A549 (cell line): ENCODE results near the gene PICK1.

Experiments
- CBX2 ChIP-seq: fragments of 200-600 bp; sonication (generic); IDR thresholded peaks from 2 replicates; pipeline ENCODE4 v1.6.1; 2016; ENCODE audit warnings: low read depth, mild to moderate bottlenecking, borderline replicate concordance
- CHD2 ChIP-seq: fragments of 150-350 bp; IDR thresholded peaks from 2 replicates; pipeline ENCODE4 v1.6.1; 2014; ENCODE audit warnings: low read length; ENCODE audit not compliant: partially characterized antibody
- CTCF ChIP-seq: fragments of >200 bp; sonication (Bioruptor Twin); formaldehyde crosslinking; IDR thresholded peaks from 3 replicates; pipeline ENCODE4 v1.5.1; 2016
- EP300 ChIP-seq, 2 experiments: fragments of >200 bp; sonication (Bioruptor Twin); formaldehyde crosslinking; IDR thresholded peaks; 2 replicates in 1 of 2; 3 replicates in 1 of 2; pipeline ENCODE4 v1.6.1; 2016 to 2017
- HEYL ChIP-seq: fragments of 250-450 bp; sonication (Bioruptor Pico); IDR thresholded peaks from 2 replicates; pipeline ENCODE4 v1.8.0; 2021; ENCODE audit warnings: mild to moderate bottlenecking, moderate library complexity
- MAFK ChIP-seq: fragments of 450-650 bp; IDR thresholded peaks from 2 replicates; pipeline ENCODE4 v1.6.1; 2014; ENCODE audit not compliant: partially characterized antibody
- MAX ChIP-seq: IDR thresholded peaks from 2 replicates; pipeline ENCODE4 v1.6.1; 2012
- PHF8 ChIP-seq: fragments of 200-600 bp; sonication (generic); IDR thresholded peaks from 2 replicates; pipeline ENCODE4 v1.6.1; 2016; ENCODE audit warnings: low read depth, mild to moderate bottlenecking, antibody characterized with exemption, moderate library complexity, borderline replicate concordance
- POLR2A ChIP-seq: IDR thresholded peaks from 2 replicates; pipeline ENCODE4 v1.6.1; 2012; ENCODE audit warnings: mild to moderate bottlenecking, low read length
- RAD21 ChIP-seq, 2 experiments: fragments of >200 bp in 1 of 2; sonication (Bioruptor Twin) in 1 of 2; formaldehyde crosslinking in 1 of 2; IDR thresholded peaks in 1 of 2; conservative IDR thresholded peaks in 1 of 2; 2 replicates in 1 of 2; 3 replicates in 1 of 2; pipeline ENCODE4 v1.6.1; 2012 to 2018; ENCODE audit warnings: inconsistent platforms in 1 of 2
- SMC3 ChIP-seq: fragments of >200 bp; sonication (Bioruptor Twin); formaldehyde crosslinking; IDR thresholded peaks from 3 replicates; pipeline ENCODE4 v1.6.1; 2018; ENCODE audit warnings: inconsistent platforms
- TP53 ChIP-seq: fragments of 250-450 bp; sonication (Bioruptor Pico); IDR thresholded peaks from 2 replicates; pipeline ENCODE4 v1.5.0; 2021; ENCODE audit warnings: mild to moderate bottlenecking, moderate library complexity
- USF2 ChIP-seq: fragments of 450-650 bp; IDR thresholded peaks from 2 replicates; pipeline ENCODE4 v1.6.1; 2014; ENCODE audit warnings: antibody characterized with exemption
- ZSCAN20 ChIP-seq: fragments of 250-450 bp; sonication (Bioruptor Pico); IDR thresholded peaks from 2 replicates; pipeline ENCODE4 v1.8.0; 2022; ENCODE audit warnings: mild to moderate bottlenecking, moderate library complexity

- TF ChIP-seq CTCF (no peak), HEYL (CRISPR knock-in tag) (no peak), TP53 (CRISPR knock-in tag) (no peak), ZSCAN20 (no peak), POLR2A (no peak), RAD21 (conservative IDR thresholded peaks at IDR 0.05 in 1 of 2, IDR thresholded peaks at IDR 0.05 in 1 of 2) (no peak), PHF8 (no peak), CBX2 (no peak), CHD2 (no peak), MAX (no peak), USF2 (no peak), MAFK (no peak), EP300 (IDR thresholded peaks at IDR 0.05) (no peak), SMC3 (no peak)
Measured at GRCh38 chr22:38038426-38038825, 18.8 kb upstream of the PICK1 start.
